Activated naive CD4-positive, alpha-beta T cell treated with anti-CD3 and anti-CD28 coated beads, Interleukin-2, amount 10 ng/mL, durations not matched to agents 7 days and 5 days (primary cell): ENCODE measurements around the gene MRM2.
A peak's percentile ranks its signal among the peaks of the same experiment; 100 is the strongest.

Experiments
- CTCF ChIA-PET: fragments of 350-600 bp; sonication (Branson Sonifier 250); formaldehyde crosslinking; loops from one replicate; lab custom pipeline; 2021; ENCODE audit warnings: antibody characterized with exemption; lab: Charles Lee
- DNase-seq: peaks from one replicate; pipeline ENCODE4 v3.0.0-alpha.2; 2020
- H3K27ac Mint-ChIP-seq: one replicate; pipeline ENCODE4 v1.8.0; 2021; ENCODE audit warnings: mild to moderate bottlenecking, moderate library complexity, mixed read lengths
- H3K27me3 Mint-ChIP-seq: one replicate; pipeline ENCODE4 v1.8.0; 2021; ENCODE audit warnings: mild to moderate bottlenecking, mixed read lengths
- H3K36me3 Mint-ChIP-seq: one replicate; pipeline ENCODE4 v1.8.0; 2021; ENCODE audit warnings: mixed read lengths
- H3K4me1 Mint-ChIP-seq: one replicate; pipeline ENCODE4 v1.8.0; 2021; ENCODE audit warnings: mixed read lengths
- H3K4me3 Mint-ChIP-seq: one replicate; pipeline ENCODE4 v1.8.0; 2021; ENCODE audit warnings: mild to moderate bottlenecking, moderate library complexity, mixed read lengths
- H3K9me3 Mint-ChIP-seq: one replicate; pipeline ENCODE4 v1.8.0; 2021; ENCODE audit warnings: mixed read lengths

MRM2 gene

GRCh38 chr7:2241580-2242540, at the start of gene MRM2, which contains the start of gene NUDT1:
Gene MRM2, minus strand, starts transcription at chr7:2242205. Its CDS starts 36 bp downstream, at chr7:2242169.
Gene NUDT1, plus strand, starts transcription at chr7:2242226. Its CDS starts 2,349 bp downstream, at chr7:2244575.
- peak within 1 kb of the TSS; percentile 95 for H3K4me3 Mint-ChIP-seq
- H3K4me1 Mint-ChIP-seq: peaks cover 45% of the 10 kb centered on the region
- no peaks in the 10 kb centered on the region for H3K9me3 Mint-ChIP-seq
- H3K36me3 Mint-ChIP-seq: peaks cover 21% of the 10 kb centered on the region
- peak; percentile 81 for DNase-seq
- H3K27ac Mint-ChIP-seq: peak within 1 kb of the TSS; percentile 89
- no peaks in the 10 kb centered on the region for H3K27me3 Mint-ChIP-seq
- CTCF ChIA-PET: interaction anchor here (1.4 kb wide), 1 partner anchor 9 kb away, joined by 5 read pairs; the partner anchor contains the start of gene MAD1L1

GRCh38 chr7:2290877-2291276, 48.9 kb upstream of the MRM2 start:
- Mint-ChIP-seq H3K4me3 (no peak overlapping the region), H3K27ac (no peak overlapping the region), H3K36me3 (peaks cover 1% of the 10 kb centered on the region), H3K9me3 (no peaks in the 10 kb centered on the region), H3K4me1 (no peaks in the 10 kb centered on the region), H3K27me3 (no peaks in the 10 kb centered on the region)
- DNase-seq: no peak
- CTCF ChIA-PET: no interaction called here

- H3K4me1 Mint-ChIP-seq: no peaks in the 10 kb centered on the region
- no peak for DNase-seq
- CTCF ChIA-PET: no interaction called here
- no peak overlapping the region for H3K27ac Mint-ChIP-seq
- no peak overlapping the region for H3K4me3 Mint-ChIP-seq
- no peaks in the 10 kb centered on the region for H3K27me3 Mint-ChIP-seq
- no peaks in the 10 kb centered on the region for H3K9me3 Mint-ChIP-seq
- peaks cover 1% of the 10 kb centered on the region for H3K36me3 Mint-ChIP-seq
Measured at GRCh38 chr7:2289621-2290020, 47.6 kb upstream of the MRM2 start.

GRCh38 chr7:2289111-2289586, 47.1 kb upstream of the MRM2 start:
- no peak for DNase-seq
- no peaks in the 10 kb centered on the region for H3K4me1 Mint-ChIP-seq
- no peak overlapping the region for H3K4me3 Mint-ChIP-seq
- no peaks in the 10 kb centered on the region for H3K9me3 Mint-ChIP-seq
- CTCF ChIA-PET: no interaction called here
- no peak overlapping the region for H3K27ac Mint-ChIP-seq
- H3K27me3 Mint-ChIP-seq: no peaks in the 10 kb centered on the region
- peaks cover 1% of the 10 kb centered on the region for H3K36me3 Mint-ChIP-seq

- Mint-ChIP-seq H3K36me3 (peaks cover 1% of the 10 kb centered on the region), H3K27me3 (no peaks in the 10 kb centered on the region), H3K4me3 (no peak overlapping the region), H3K27ac (no peak overlapping the region), H3K9me3 (no peaks in the 10 kb centered on the region), H3K4me1 (no peaks in the 10 kb centered on the region)
- CTCF ChIA-PET: no interaction called here
- DNase-seq: no peak
Measured at GRCh38 chr7:2288503-2288902, 46.5 kb upstream of the MRM2 start.

GRCh38 chr7:2287745-2288144, 45.7 kb upstream of the MRM2 start:
- H3K4me1 Mint-ChIP-seq: no peaks in the 10 kb centered on the region
- no peak overlapping the region for H3K27ac Mint-ChIP-seq
- H3K9me3 Mint-ChIP-seq: no peaks in the 10 kb centered on the region
- no peaks in the 10 kb centered on the region for H3K27me3 Mint-ChIP-seq
- DNase-seq: no peak
- H3K4me3 Mint-ChIP-seq: no peak overlapping the region
- H3K36me3 Mint-ChIP-seq: peaks cover 1% of the 10 kb centered on the region
- CTCF ChIA-PET: no interaction called here

- CTCF ChIA-PET: no interaction called here
- no peaks in the 10 kb centered on the region for H3K27me3 Mint-ChIP-seq
- no peaks in the 10 kb centered on the region for H3K9me3 Mint-ChIP-seq
- H3K4me1 Mint-ChIP-seq: peaks cover 7% of the 10 kb centered on the region
- H3K4me3 Mint-ChIP-seq: no peak overlapping the region
- peaks cover 2% of the 10 kb centered on the region for H3K36me3 Mint-ChIP-seq
- H3K27ac Mint-ChIP-seq: no peak overlapping the region
- DNase-seq: no peak
Measured at GRCh38 chr7:2283074-2283473, 41.1 kb upstream of the MRM2 start.

GRCh38 chr7:2282185-2282751, 40.3 kb upstream of the MRM2 start:
- peaks cover 7% of the 10 kb centered on the region for H3K4me1 Mint-ChIP-seq
- H3K4me3 Mint-ChIP-seq: no peak overlapping the region
- peaks cover 2% of the 10 kb centered on the region for H3K36me3 Mint-ChIP-seq
- H3K9me3 Mint-ChIP-seq: no peaks in the 10 kb centered on the region
- no peak overlapping the region for H3K27ac Mint-ChIP-seq
- CTCF ChIA-PET: no interaction called here
- no peak for DNase-seq
- no peaks in the 10 kb centered on the region for H3K27me3 Mint-ChIP-seq

- no peak overlapping the region for H3K27ac Mint-ChIP-seq
- no peak for DNase-seq
- H3K36me3 Mint-ChIP-seq: peaks cover 2% of the 10 kb centered on the region
- H3K27me3 Mint-ChIP-seq: no peaks in the 10 kb centered on the region
- CTCF ChIA-PET: no interaction called here
- no peak overlapping the region for H3K4me3 Mint-ChIP-seq
- no peaks in the 10 kb centered on the region for H3K9me3 Mint-ChIP-seq
- H3K4me1 Mint-ChIP-seq: peaks cover 7% of the 10 kb centered on the region
Measured at GRCh38 chr7:2281541-2281940, 39.5 kb upstream of the MRM2 start.

- Mint-ChIP-seq H3K27ac (no peak overlapping the region), H3K36me3 (peaks cover 2% of the 10 kb centered on the region), H3K27me3 (no peaks in the 10 kb centered on the region), H3K9me3 (no peaks in the 10 kb centered on the region), H3K4me3 (no peak overlapping the region), H3K4me1 (peaks cover 7% of the 10 kb centered on the region)
- CTCF ChIA-PET: interaction anchor here (0.7 kb wide), 2 partner anchors 617 to 826 kb away, joined by 3 read pairs; no protein-coding TSS in a partner anchor
- DNase-seq: no peak
Measured at GRCh38 chr7:2280424-2280823, 38.4 kb upstream of the MRM2 start.

- DNase-seq: no peak
- Mint-ChIP-seq H3K9me3 (no peaks in the 10 kb centered on the region), H3K36me3 (peaks cover 2% of the 10 kb centered on the region), H3K4me3 (no peak overlapping the region), H3K4me1 (peaks cover 7% of the 10 kb centered on the region), H3K27ac (no peak overlapping the region), H3K27me3 (no peaks in the 10 kb centered on the region)
- CTCF ChIA-PET: interaction anchor here (0.7 kb wide), 1 partner anchor 616 kb away, joined by 3 read pairs; no protein-coding TSS in a partner anchor
Measured at GRCh38 chr7:2279896-2280295, 37.9 kb upstream of the MRM2 start.

GRCh38 chr7:2278026-2278425, 36.0 kb upstream of the MRM2 start:
- DNase-seq: no peak
- peaks cover 2% of the 10 kb centered on the region for H3K36me3 Mint-ChIP-seq
- H3K9me3 Mint-ChIP-seq: no peaks in the 10 kb centered on the region
- CTCF ChIA-PET: no interaction called here
- H3K27me3 Mint-ChIP-seq: no peaks in the 10 kb centered on the region
- H3K27ac Mint-ChIP-seq: no peak overlapping the region
- no peak overlapping the region for H3K4me3 Mint-ChIP-seq
- peaks cover 7% of the 10 kb centered on the region for H3K4me1 Mint-ChIP-seq

GRCh38 chr7:2276107-2276506, 34.1 kb upstream of the MRM2 start:
- Mint-ChIP-seq H3K4me3 (no peak overlapping the region), H3K4me1 (peaks cover 5% of the 10 kb centered on the region)

GRCh38 chr7:2275101-2275500, 33.1 kb upstream of the MRM2 start:
- H3K27ac Mint-ChIP-seq: no peak overlapping the region
- H3K4me3 Mint-ChIP-seq: no peak overlapping the region
- peaks cover 5% of the 10 kb centered on the region for H3K4me1 Mint-ChIP-seq
- no peaks in the 10 kb centered on the region for H3K9me3 Mint-ChIP-seq
- DNase-seq: no peak
- H3K36me3 Mint-ChIP-seq: peaks cover 5% of the 10 kb centered on the region
- H3K27me3 Mint-ChIP-seq: no peaks in the 10 kb centered on the region
- CTCF ChIA-PET: no interaction called here

More at GRCh38 chr7:2276107-2276506, 34.1 kb upstream of the MRM2 start:
- Mint-ChIP-seq H3K36me3 (peaks cover 5% of the 10 kb centered on the region), H3K9me3 (no peaks in the 10 kb centered on the region), H3K27me3 (no peaks in the 10 kb centered on the region), H3K27ac (no peak overlapping the region)
- CTCF ChIA-PET: interaction anchor here (0.6 kb wide), 1 partner anchor 1106 kb away, joined by 3 read pairs; no protein-coding TSS in a partner anchor
- DNase-seq: no peak
